B cell (primary cell): Measurements from ENCODE around the gene USP6NL. TPM values are rescaled to one million over a fixed set of nuclear protein-coding genes. Genes with fewer than 3 reads are reported as not detected.

Experiments used
- ATAC-seq: fragments of 200-7000 bp; cut with Tn5 transposase; one replicate; pipeline ENCODE4 v1.10.0; 2021; ENCODE audit warnings: low read depth, mild to moderate bottlenecking, moderate number of reproducible peaks, moderate library complexity
- CTCF ChIA-PET: fragments of 350-600 bp; sonication (Branson Sonifier 250); formaldehyde crosslinking; loops from one replicate; lab custom pipeline; 2021; ENCODE audit warnings: antibody characterized with exemption, inconsistent platforms; lab: Charles Lee
- POLR2A ChIA-PET: fragments of 350-600 bp; sonication (Branson Sonifier 250); formaldehyde crosslinking; loops from one replicate; lab custom pipeline; 2021; ENCODE audit warnings: antibody characterized with exemption; lab: Charles Lee
- DNase-seq: peaks from one replicate; pipeline ENCODE4 v3.0.0; 2013
- H2AFZ ChIP-seq: 2 replicates; pipeline ENCODE4 v1.6.1; 2012; ENCODE audit warnings: mild to moderate bottlenecking, low read depth, low read length; ENCODE audit not compliant: insufficient read depth, poor library complexity, severe bottlenecking
- H3K27ac ChIP-seq, 2 donors: 1 replicate in 1 of 2; 2 replicates in 1 of 2; pipeline ENCODE4 v1.5.1; 2012 to 2013; ENCODE audit warnings: low read length in 2 of 2, mild to moderate bottlenecking in 2 of 2, moderate library complexity in 1 of 2
- H3K27me3 ChIP-seq, 4 experiments: fragments of 200-600 bp in 1 of 4; sonication (generic) in 1 of 4; replicated peaks in 1 of 4; 1 replicate in 2 of 4; 2 replicates in 2 of 4; pipeline versions ENCODE4 v1.6.1 to v1.7.0; 2013 to 2016; ENCODE audit warnings: low read length in 3 of 4, mild to moderate bottlenecking in 2 of 4, mixed read lengths in 1 of 4, moderate library complexity in 1 of 4; ENCODE audit not compliant: insufficient read depth in 4 of 4, control insufficient read depth in 3 of 4; ENCODE audit errors: control extremely low read depth in 1 of 4
- H3K36me3 ChIP-seq, 2 experiments: replicated peaks in 1 of 2; 1 replicate in 1 of 2; 2 replicates in 1 of 2; pipeline versions ENCODE4 v1.6.1 to v1.7.1; 2013; ENCODE audit warnings: low read length in 1 of 2; ENCODE audit not compliant: insufficient read depth in 2 of 2, control insufficient read depth in 1 of 2; ENCODE audit errors: control extremely low read depth in 1 of 2, extremely low read depth in 1 of 2
- H3K4me1 ChIP-seq, 2 donors: fragments of 200-600 bp in 1 of 2; sonication (generic) in 1 of 2; 1 replicate in 1 of 2; 2 replicates in 1 of 2; pipeline versions ENCODE4 v1.5.1 to v1.6.1; 2013 to 2017; ENCODE audit warnings: low read length in 2 of 2; ENCODE audit not compliant: control insufficient read depth in 2 of 2, insufficient read depth in 2 of 2
- H3K4me2 ChIP-seq: replicated peaks from 2 replicates; pipeline ENCODE3; 2012; ENCODE audit warnings: mild to moderate bottlenecking, low read depth, low read length; ENCODE audit not compliant: poor library complexity, severe bottlenecking
- H3K4me3 ChIP-seq, 5 experiments: fragments of 200-600 bp in 1 of 5; sonication (generic) in 1 of 5; 1 replicate in 3 of 5; 2 replicates in 2 of 5; pipeline versions ENCODE4 v1.5.1 to v1.7.0; 2011 to 2016; ENCODE audit warnings: low read length in 4 of 5, mild to moderate bottlenecking in 4 of 5, low read depth in 2 of 5, control low read depth in 1 of 5, moderate library complexity in 1 of 5; ENCODE audit not compliant: insufficient read depth in 1 of 5; ENCODE audit errors: control extremely low read depth in 1 of 5, extremely low read depth in 1 of 5
- H3K79me2 ChIP-seq: fragments of 200-600 bp; sonication (generic); one replicate; pipeline ENCODE4 v1.6.0; 2016; ENCODE audit warnings: low read length; ENCODE audit not compliant: control insufficient read depth, insufficient read depth
- H3K9ac ChIP-seq: fragments of 200-600 bp; sonication (generic); 2 replicates; pipeline ENCODE4 v1.6.1; 2017; ENCODE audit warnings: mild to moderate bottlenecking, low read length, moderate library complexity
- H3K9me3 ChIP-seq, 3 donors: one replicate each; pipeline versions ENCODE4 v1.6.1 to v1.7.1; 2013; ENCODE audit warnings: low read length in 2 of 3; ENCODE audit not compliant: control insufficient read depth in 2 of 3, insufficient read depth in 1 of 3; ENCODE audit errors: control extremely low read depth in 1 of 3
- H4K20me1 ChIP-seq: 2 replicates; pipeline ENCODE4 v1.6.0; 2012; ENCODE audit warnings: mild to moderate bottlenecking, low read length; ENCODE audit not compliant: insufficient read depth, control insufficient read depth, poor library complexity, severe bottlenecking
- H3K27ac Mint-ChIP-seq: one replicate; pipeline ENCODE4 v1.8.0; 2021; ENCODE audit warnings: mixed read lengths
- H3K27me3 Mint-ChIP-seq: one replicate; pipeline ENCODE4 v1.8.0; 2021; ENCODE audit warnings: mixed read lengths
- H3K4me1 Mint-ChIP-seq: one replicate; pipeline ENCODE4 v1.8.0; 2021; ENCODE audit warnings: mixed read lengths
- H3K4me3 Mint-ChIP-seq: one replicate; pipeline ENCODE4 v1.8.0; 2021; ENCODE audit warnings: mixed read lengths
- H3K9me3 Mint-ChIP-seq: one replicate; pipeline ENCODE4 v1.8.0; 2022; ENCODE audit warnings: mixed read lengths; ENCODE audit not compliant: insufficient read depth
- EZH2 ChIP-seq: IDR thresholded peaks from 2 replicates; pipeline ENCODE4 v1.6.1; 2012; ENCODE audit warnings: borderline replicate concordance, low read depth, mild to moderate bottlenecking, moderate library complexity, low read length; ENCODE audit not compliant: insufficient read depth, poor library complexity, severe bottlenecking
- WGBS: methylation state at CpG from one replicate; pipeline ENCODE4 v1.1.5; 2013; ENCODE audit warnings: missing lambda C conversion rate; ENCODE audit not compliant: insufficient coverage; 5-methylcytosine and 5-hydroxymethylcytosine counted together
- intact Hi-C: fragments of 100-400 bp; cut with micrococcal nuclease; formaldehyde crosslinking; loops from one replicate; pipeline ENCODE4 v1.10.0; 2022
- polyA plus RNA-seq: library from polyadenylated mRNA; depleted of rRNA; stranded (reverse); fragments of >200 nt; gene quantifications from 2 replicates; pipeline ENCODE4 v1.2.3, GENCODE V29; 2012
- total RNA-seq, 2 donors: library from RNA; stranded (reverse); fragments of 120-200 nt in 1 of 2; gene quantifications; 1 replicate in 1 of 2; 2 replicates in 1 of 2; pipeline versions ENCODE4 v1.2.3 to v1.2.4, GENCODE V29; 2013 to 2022
- TF ChIP-seq, protein P1 (sequence below): fragments of 200-600 bp; IDR thresholded peaks from one replicate; pipeline ENCODE4 v1.8.0; 2022; ENCODE audit warnings: antibody characterized with exemption, mild to moderate bottlenecking

Gene USP6NL
- total and polyA plus RNA-seq, 2 donors (not counting 1 experiment from before 2014, with no cell fraction given), result 27.0 to 61.5 TPM

GRCh38 chr10:11600280-11600679 is 11.2 kb downstream of the USP6NL start:
- Histone ChIP-seq H3K9me3 (no peaks in the 10 kb centered on the region), H3K27ac (peak overlapping the region in 1 of 2 donors; percentile 56), H3K4me2 (peak overlapping the region; percentile 51), H3K27me3 (no peaks in the 10 kb centered on the region), H3K4me1 (peaks cover 53 to 81% of the 10 kb centered on the region in 2 donors), H4K20me1 (peaks cover 5% of the 10 kb centered on the region), H3K79me2 (peaks cover 99% of the 10 kb centered on the region), H3K36me3 (peaks cover 0 to 5% of the 10 kb centered on the region in 2 experiments), H3K4me3 (peak overlapping the region in 1 of 5 experiments; percentile 5), H3K9ac (no peak overlapping the region), H2AFZ (no peak overlapping the region)
- H3K9me3 Mint-ChIP-seq, result no peaks in the 10 kb centered on the region
- peak overlapping the region; percentile 61 for H3K4me3 Mint-ChIP-seq
- intact Hi-C loops, result no loop called here
- no peak for DNase-seq
- H3K4me1 Mint-ChIP-seq, result peaks cover 75% of the 10 kb centered on the region
- no peaks in the 10 kb centered on the region for H3K27me3 Mint-ChIP-seq
- TF ChIP-seq, protein P1, sequence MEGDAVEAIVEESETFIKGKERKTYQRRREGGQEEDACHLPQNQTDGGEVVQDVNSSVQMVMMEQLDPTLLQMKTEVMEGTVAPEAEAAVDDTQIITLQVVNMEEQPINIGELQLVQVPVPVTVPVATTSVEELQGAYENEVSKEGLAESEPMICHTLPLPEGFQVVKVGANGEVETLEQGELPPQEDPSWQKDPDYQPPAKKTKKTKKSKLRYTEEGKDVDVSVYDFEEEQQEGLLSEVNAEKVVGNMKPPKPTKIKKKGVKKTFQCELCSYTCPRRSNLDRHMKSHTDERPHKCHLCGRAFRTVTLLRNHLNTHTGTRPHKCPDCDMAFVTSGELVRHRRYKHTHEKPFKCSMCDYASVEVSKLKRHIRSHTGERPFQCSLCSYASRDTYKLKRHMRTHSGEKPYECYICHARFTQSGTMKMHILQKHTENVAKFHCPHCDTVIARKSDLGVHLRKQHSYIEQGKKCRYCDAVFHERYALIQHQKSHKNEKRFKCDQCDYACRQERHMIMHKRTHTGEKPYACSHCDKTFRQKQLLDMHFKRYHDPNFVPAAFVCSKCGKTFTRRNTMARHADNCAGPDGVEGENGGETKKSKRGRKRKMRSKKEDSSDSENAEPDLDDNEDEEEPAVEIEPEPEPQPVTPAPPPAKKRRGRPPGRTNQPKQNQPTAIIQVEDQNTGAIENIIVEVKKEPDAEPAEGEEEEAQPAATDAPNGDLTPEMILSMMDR, result no peak
- no peak for TF ChIP-seq EZH2
- ATAC-seq, result no peak
- POLR2A ChIA-PET, result interaction anchor here (0.7 kb wide), 2 partner anchors 40 to 44 kb away, joined by 3 to 5 read pairs; no protein-coding TSS in a partner anchor
- H3K27ac Mint-ChIP-seq, result peak overlapping the region; percentile 85
- WGBS, result 40% methylated on average over 1 of the region's 3 CpGs
- CTCF ChIA-PET, result interaction anchor here (2.1 kb wide), 1 partner anchor 85 kb away, joined by 6 read pairs; no protein-coding TSS in a partner anchor

- peaks cover 5% of the 10 kb centered on the region for H4K20me1 ChIP-seq
- TF ChIP-seq, protein P1, result no peak
- no peak for TF ChIP-seq EZH2
- peak overlapping the region; percentile 51 for H3K4me2 ChIP-seq
- Mint-ChIP-seq H3K27ac (peak overlapping the region; percentile 78), H3K4me3 (peak overlapping the region; percentile 56), H3K9me3 (no peaks in the 10 kb centered on the region), H3K27me3 (no peaks in the 10 kb centered on the region), H3K4me1 (peaks cover 76% of the 10 kb centered on the region)
- CTCF ChIA-PET, result no interaction called here
- H2AFZ ChIP-seq, result no peak overlapping the region
- intact Hi-C loops, result loop anchor here (5.0 kb wide), 2 partner anchors 38 to 128 kb away; no protein-coding TSS in a partner anchor
- peaks cover 100% of the 10 kb centered on the region for H3K79me2 ChIP-seq
- peaks cover 2 to 9% of the 10 kb centered on the region in 2 experiments for H3K36me3 ChIP-seq
- H3K27ac ChIP-seq, result peak overlapping the region in 1 of 2 donors; percentile 56
- no peaks in the 10 kb centered on the region for H3K9me3 ChIP-seq
- POLR2A ChIA-PET, result interaction anchor here (0.8 kb wide), 1 partner anchor 10 kb away, joined by 8 read pairs; no protein-coding TSS in a partner anchor
- no peaks in the 10 kb centered on the region for H3K27me3 ChIP-seq
- WGBS, result 84% methylated on average over 4 of the region's 8 CpGs
- no peak overlapping the region for H3K9ac ChIP-seq
- H3K4me3 ChIP-seq, result no peak overlapping the region
- H3K4me1 ChIP-seq, result peaks cover 55 to 83% of the 10 kb centered on the region in 2 donors
- ATAC-seq (no peak), DNase-seq (no peak)
These were observed 12.6 kb downstream of the USP6NL start for GRCh38 chr10:11598712-11599397.
